NCI-H128 (cell line): ENCODE results near the gene ABCC9.
"Not testable (repeated sequence)": the region's sequence is repeated elsewhere in the genome, so short reads cannot be mapped to it uniquely, and the experiment has no call there.

Source experiments
- DNase-seq: peaks from one replicate; lab custom pipeline; 2025; ENCODE audit not compliant: unreplicated experiment; lab: John Stamatoyannopoulos, UW

The ABCC9 gene

GRCh38 chr12:21934173-21934572 lies 7.1 kb downstream of the ABCC9 start:
- DNase-seq, result no peak

- DNase-seq, result no peak
Observed at GRCh38 chr12:21933656-21934055, 7.6 kb downstream of the ABCC9 start.

- not testable (repeated sequence) for DNase-seq
Observed at GRCh38 chr12:21929972-21930371, 11.3 kb downstream of the ABCC9 start.

GRCh38 chr12:21925296-21925913 lies 15.8 kb downstream of the ABCC9 start:
- no peak for DNase-seq

GRCh38 chr12:21921436-21921835 lies 19.8 kb downstream of the ABCC9 start:
- DNase-seq, result no peak

GRCh38 chr12:21918456-21918855 lies 22.8 kb downstream of the ABCC9 start:
- no peak for DNase-seq

- no peak for DNase-seq
Observed at GRCh38 chr12:21913823-21914222, 27.4 kb downstream of the ABCC9 start.

- DNase-seq, result no peak
Observed at GRCh38 chr12:21912318-21912717, 28.9 kb downstream of the ABCC9 start.

- no peak for DNase-seq
Observed at GRCh38 chr12:21911832-21912231, 29.4 kb downstream of the ABCC9 start.

GRCh38 chr12:21910657-21911056 lies 30.6 kb downstream of the ABCC9 start:
- DNase-seq, result no peak

GRCh38 chr12:21907948-21908837 lies 33.0 kb downstream of the ABCC9 start:
- no peak for DNase-seq

GRCh38 chr12:21906919-21907493 lies 34.2 kb downstream of the ABCC9 start:
- no peak for DNase-seq

- not testable (repeated sequence) for DNase-seq
Observed at GRCh38 chr12:21899532-21899931, 41.7 kb downstream of the ABCC9 start.

- no peak for DNase-seq
Observed at GRCh38 chr12:21895651-21896050, 45.6 kb downstream of the ABCC9 start.

GRCh38 chr12:21894792-21895595 lies 46.2 kb downstream of the ABCC9 start:
- no peak for DNase-seq

- DNase-seq, result no peak
Observed at GRCh38 chr12:21893924-21894323, 47.3 kb downstream of the ABCC9 start.

GRCh38 chr12:21892341-21892740 lies 48.9 kb downstream of the ABCC9 start:
- no peak for DNase-seq

- no peak for DNase-seq
Observed at GRCh38 chr12:21891751-21892217, 49.4 kb downstream of the ABCC9 start.

GRCh38 chr12:21888276-21888863 lies 52.9 kb downstream of the ABCC9 start:
- DNase-seq, result no peak

GRCh38 chr12:21884936-21885335 lies 56.3 kb downstream of the ABCC9 start:
- DNase-seq, result no peak

GRCh38 chr12:21882635-21883034 lies 58.6 kb downstream of the ABCC9 start:
- DNase-seq, result no peak
